Measurements from ENCODE around the gene BCL11B.

The BCL11B gene

DNA sequence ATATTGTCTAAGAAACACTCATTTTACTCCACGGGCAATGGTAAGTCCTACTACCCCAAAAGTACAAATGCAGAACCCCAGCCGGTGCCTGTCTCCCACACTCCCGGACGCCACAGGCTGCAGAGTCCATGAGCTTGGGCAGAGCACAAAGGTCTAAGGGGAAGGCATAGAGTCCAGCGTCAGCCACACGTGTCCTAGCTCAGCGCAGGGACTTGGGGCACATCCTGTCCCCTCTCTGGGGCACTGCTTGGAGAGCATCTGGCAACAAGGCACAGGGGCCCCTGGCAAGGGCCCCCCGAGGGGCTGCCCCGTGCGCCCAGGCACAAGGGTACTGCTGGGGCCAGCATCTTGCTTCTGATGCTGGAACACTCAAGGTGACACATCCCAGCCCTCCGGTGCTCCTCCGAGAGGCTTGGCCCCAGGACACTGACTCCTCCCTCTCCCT, 58.4 kb downstream of the BCL11B start:
- FAIRE-seq (no peak), DNase-seq (ENCODE audit: insufficient read length, low spot score) (no peak)
- TF ChIP-seq, protein P1, sequence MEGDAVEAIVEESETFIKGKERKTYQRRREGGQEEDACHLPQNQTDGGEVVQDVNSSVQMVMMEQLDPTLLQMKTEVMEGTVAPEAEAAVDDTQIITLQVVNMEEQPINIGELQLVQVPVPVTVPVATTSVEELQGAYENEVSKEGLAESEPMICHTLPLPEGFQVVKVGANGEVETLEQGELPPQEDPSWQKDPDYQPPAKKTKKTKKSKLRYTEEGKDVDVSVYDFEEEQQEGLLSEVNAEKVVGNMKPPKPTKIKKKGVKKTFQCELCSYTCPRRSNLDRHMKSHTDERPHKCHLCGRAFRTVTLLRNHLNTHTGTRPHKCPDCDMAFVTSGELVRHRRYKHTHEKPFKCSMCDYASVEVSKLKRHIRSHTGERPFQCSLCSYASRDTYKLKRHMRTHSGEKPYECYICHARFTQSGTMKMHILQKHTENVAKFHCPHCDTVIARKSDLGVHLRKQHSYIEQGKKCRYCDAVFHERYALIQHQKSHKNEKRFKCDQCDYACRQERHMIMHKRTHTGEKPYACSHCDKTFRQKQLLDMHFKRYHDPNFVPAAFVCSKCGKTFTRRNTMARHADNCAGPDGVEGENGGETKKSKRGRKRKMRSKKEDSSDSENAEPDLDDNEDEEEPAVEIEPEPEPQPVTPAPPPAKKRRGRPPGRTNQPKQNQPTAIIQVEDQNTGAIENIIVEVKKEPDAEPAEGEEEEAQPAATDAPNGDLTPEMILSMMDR (IDR thresholded peaks at IDR 0.05; ENCODE audit: insufficient read depth, missing control alignments) = no peak

DNA sequence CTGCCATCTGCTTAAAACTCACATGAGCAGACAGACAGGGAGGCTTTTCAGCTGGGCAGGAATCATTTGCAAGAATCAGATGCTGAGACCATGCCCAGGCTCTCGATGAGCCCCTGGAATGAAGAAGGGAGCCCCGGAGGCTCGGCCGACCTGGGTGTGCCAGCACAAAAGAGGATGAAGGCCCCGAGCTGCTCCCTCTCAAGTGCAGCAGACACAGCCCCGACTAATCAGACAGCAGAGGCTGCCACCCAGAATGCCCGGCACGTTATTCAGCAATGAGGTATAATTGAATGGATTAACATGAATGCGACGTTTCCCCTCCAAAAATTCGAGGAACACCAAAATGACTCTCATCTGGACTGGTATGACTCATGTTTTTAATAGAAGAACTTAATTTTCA, 58.9 kb downstream of the BCL11B start:
- FAIRE-seq (no peak), DNase-seq (ENCODE audit: insufficient read length, low spot score) (no peak)

DNA sequence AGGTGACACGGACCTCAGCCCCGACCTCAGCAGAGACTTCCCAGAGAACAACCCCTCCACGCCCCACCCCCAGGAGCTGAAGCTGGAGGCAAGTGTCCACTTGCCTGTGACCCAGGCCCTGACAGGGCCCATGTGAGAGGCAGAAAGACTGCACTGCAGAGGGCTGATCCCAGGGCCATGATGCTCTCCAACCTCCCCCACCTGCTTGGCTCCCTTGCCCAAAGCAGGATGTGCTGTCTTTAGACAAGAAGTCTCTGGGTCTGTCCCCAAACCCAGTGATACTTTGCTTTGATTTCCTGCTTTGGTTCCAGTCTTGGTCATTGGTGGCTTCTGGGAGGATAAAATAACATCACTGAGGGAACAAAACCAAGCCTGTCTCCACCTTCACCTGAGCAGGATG, 59.4 kb downstream of the BCL11B start:
- no peak for FAIRE-seq
- DNase-seq (ENCODE audit: insufficient read length, low spot score) = no peak
- TF ChIP-seq, protein P1 (IDR thresholded peaks at IDR 0.05; ENCODE audit: insufficient read depth, missing control alignments) = no peak

More for the DNA sequence above, 58.9 kb downstream of the BCL11B start:
- TF ChIP-seq, protein P1 (IDR thresholded peaks at IDR 0.05; ENCODE audit: insufficient read depth, missing control alignments) = no peak

DNA sequence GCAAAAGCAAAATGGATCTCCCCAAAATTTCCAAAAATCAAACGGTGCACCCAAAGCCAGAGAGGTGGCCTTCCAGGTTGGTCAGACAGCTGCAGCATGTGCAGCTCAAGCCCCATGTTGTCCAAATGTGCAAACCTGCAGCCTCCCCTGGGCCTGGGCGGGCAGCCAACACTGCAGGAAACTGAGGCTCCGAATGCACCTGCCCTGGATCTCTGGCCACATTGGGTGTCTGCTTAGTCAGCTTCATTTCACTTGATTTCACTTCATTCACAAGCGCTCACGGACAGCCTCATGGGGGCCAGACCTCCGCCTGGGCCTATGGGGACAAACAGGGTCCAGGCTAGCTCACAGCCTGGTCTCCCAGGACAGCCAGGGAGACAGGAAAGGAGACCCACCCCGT, 59.8 kb downstream of the BCL11B start:
- FAIRE-seq (no peak), DNase-seq (ENCODE audit: insufficient read length, low spot score) (no peak)
- TF ChIP-seq, protein P1 (IDR thresholded peaks at IDR 0.05; ENCODE audit: insufficient read depth, missing control alignments) = no peak

DNA sequence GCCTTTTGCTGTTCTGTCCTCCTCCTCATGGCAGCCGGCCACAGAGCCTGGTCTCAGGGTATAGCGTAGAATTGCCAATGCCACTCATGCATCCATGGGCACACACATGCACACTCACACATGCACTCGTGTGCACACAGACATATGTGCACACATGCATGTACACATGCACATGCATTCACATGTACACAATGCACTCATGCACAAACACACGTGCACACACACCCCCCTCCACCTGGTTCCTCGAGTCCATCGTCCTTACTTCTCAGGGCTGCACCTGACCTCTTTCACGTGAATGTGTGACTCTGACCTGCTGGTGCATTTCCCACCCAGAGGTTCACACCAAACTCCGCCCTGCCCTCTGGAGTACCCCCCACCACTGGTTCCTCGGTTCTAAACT, 60.6 kb downstream of the BCL11B start:
- TF ChIP-seq, protein P1 (IDR thresholded peaks at IDR 0.05; ENCODE audit: insufficient read depth, missing control alignments) = no peak
- FAIRE-seq = no peak
- DNase-seq (ENCODE audit: insufficient read length, low spot score) = no peak

DNA sequence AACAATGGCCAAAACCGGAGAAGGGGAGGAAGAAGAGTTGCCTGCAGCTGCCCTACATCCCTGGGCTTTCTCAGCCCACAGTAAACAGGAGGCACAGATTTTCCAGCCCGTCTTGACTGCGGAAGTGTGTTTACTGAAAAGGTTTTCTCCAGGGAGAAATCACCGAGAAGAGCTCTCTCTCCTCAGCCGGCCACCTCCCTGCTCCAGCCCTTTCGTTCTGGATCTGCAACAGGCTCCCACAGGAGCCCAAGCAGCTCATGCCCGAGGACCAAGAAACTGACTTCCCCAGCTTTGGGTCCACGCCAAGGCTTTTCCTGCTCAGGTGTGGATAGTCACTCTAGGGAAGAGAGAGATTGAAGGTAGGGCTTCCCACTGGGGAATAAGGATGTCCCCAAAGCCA, 61.7 kb downstream of the BCL11B start:
- TF ChIP-seq, protein P1 (IDR thresholded peaks at IDR 0.05; ENCODE audit: insufficient read depth, missing control alignments) = no peak
- DNase-seq (ENCODE audit: insufficient read length, low spot score) = no peak
- no peak for FAIRE-seq

DNA sequence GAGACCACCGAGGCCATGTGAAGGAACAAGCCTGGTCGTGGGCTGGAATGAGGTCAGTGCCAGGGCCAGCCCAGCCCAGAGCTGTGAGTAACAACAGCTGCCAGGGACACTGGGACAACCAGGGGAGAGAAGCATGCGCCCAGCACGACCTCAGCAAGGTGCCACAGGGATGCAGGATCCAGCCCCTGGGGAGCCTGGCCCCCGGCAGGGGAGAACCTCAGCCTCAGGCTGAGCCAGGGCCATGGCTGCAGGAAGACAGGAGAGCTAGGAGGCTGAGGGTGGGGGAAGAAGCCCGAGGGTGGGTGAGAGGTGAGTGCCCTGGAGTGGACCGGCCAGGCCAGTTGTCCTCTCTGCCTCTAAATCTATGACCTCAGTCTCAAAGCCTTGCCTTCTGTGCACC, 62.6 kb downstream of the BCL11B start:
- FAIRE-seq (no peak), DNase-seq (ENCODE audit: insufficient read length, low spot score) (no peak)
- TF ChIP-seq, protein P1 (IDR thresholded peaks at IDR 0.05; ENCODE audit: insufficient read depth, missing control alignments) = no peak

Data from D721Med (cell line).